Lower leg skin (tissue), 3 donors: ENCODE results near the gene FAM169A.

Experiments
- POLR2A ChIP-seq, 2 donors: fragments of 450-650 bp; IDR thresholded peaks; one replicate each; pipeline ENCODE4 v1.6.1; 2016 to 2017; ENCODE audit warnings: antibody characterized with exemption in 2 of 2, mild to moderate bottlenecking in 1 of 2, moderate library complexity in 1 of 2
- TF ChIP-seq, protein P1 (sequence below), 3 donors: fragments of 450-650 bp; IDR thresholded peaks; one replicate each; pipeline ENCODE4 v1.5.1; 2016; ENCODE audit warnings: antibody characterized with exemption in 3 of 3, mild to moderate bottlenecking in 3 of 3, moderate library complexity in 2 of 3

DNA sequence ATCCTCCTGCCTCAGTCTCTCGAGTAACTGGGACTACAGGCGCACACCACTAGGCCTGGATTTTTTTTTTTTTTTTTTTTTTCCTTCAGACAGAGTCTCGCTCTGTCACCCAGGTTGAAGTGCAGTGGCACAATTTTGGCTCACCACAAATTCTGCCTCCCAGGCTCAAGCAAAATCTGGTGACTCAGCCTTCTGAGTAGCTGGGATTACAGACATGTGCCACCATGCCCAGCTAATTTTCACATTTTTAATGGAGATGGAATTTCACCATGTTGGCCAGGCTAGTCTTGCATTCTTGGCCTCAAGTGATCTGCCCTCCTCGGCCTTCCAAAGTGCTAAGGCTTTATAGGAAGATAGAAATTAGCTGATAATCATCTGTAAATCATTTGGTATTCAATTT lies 55.3 kb downstream of the FAM169A start:
- TF ChIP-seq POLR2A (IDR thresholded peaks at IDR 0.05) = no peak
- TF ChIP-seq, protein P1, sequence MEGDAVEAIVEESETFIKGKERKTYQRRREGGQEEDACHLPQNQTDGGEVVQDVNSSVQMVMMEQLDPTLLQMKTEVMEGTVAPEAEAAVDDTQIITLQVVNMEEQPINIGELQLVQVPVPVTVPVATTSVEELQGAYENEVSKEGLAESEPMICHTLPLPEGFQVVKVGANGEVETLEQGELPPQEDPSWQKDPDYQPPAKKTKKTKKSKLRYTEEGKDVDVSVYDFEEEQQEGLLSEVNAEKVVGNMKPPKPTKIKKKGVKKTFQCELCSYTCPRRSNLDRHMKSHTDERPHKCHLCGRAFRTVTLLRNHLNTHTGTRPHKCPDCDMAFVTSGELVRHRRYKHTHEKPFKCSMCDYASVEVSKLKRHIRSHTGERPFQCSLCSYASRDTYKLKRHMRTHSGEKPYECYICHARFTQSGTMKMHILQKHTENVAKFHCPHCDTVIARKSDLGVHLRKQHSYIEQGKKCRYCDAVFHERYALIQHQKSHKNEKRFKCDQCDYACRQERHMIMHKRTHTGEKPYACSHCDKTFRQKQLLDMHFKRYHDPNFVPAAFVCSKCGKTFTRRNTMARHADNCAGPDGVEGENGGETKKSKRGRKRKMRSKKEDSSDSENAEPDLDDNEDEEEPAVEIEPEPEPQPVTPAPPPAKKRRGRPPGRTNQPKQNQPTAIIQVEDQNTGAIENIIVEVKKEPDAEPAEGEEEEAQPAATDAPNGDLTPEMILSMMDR (IDR thresholded peaks at IDR 0.05) = no peak
